ENCODE measurements around the gene WDPCP. TPM values are rescaled to one million over a fixed set of nuclear protein-coding genes. Genes with fewer than 3 reads are reported as not detected.
"Not testable (repeated sequence)": the region's sequence is repeated elsewhere in the genome, so short reads cannot be mapped to it uniquely, and the experiment has no call there.

The WDPCP gene
- total and polyA plus RNA-seq, 2 donors from 2014 or later, result 2.7 to 15.1 TPM

- Histone ChIP-seq H3K9ac (ENCODE audit: low read length in 3 of 3) (no peak overlapping the region), H3K27me3 (ENCODE audit: control insufficient read depth, insufficient read depth, low read length) (no peaks in the 10 kb centered on the region), H3K4me1 (ENCODE audit: control insufficient read depth in 2 of 3, insufficient read depth in 2 of 3, low read depth in 1 of 3, low read length in 3 of 3) (no peaks in the 10 kb centered on the region), H3K9me3 (ENCODE audit: control insufficient read depth in 2 of 3, insufficient read depth in 1 of 3, low read length in 3 of 3) (peaks cover 0 to 9% (median 3%) of the 10 kb centered on the region in 3 donors), H3K27ac (ENCODE audit: low read depth in 2 of 2, low read length in 2 of 2) (no peak overlapping the region), H3K4me3 (ENCODE audit: low read length in 3 of 3) (no peak overlapping the region), H3K36me3 (ENCODE audit: control insufficient read depth in 2 of 3, insufficient read depth in 3 of 3, low read length in 3 of 3) (no peaks in the 10 kb centered on the region)
- intact Hi-C loops (cut with DNase I), result no loop called here
- DNase-seq (no peak), FAIRE-seq (no peak)
- TF ChIP-seq CTCF (IDR thresholded peaks at IDR 0.05; ENCODE audit: borderline replicate concordance, extremely low read depth, insufficient read depth), result no peak
Observed at GRCh38 chr2:63628403-63628942, 40.2 kb upstream of the WDPCP start.

GRCh38 chr2:63627866-63628265, 39.6 kb upstream of the WDPCP start:
- Histone ChIP-seq H3K9ac (ENCODE audit: low read length in 3 of 3) (no peak overlapping the region), H3K9me3 (ENCODE audit: control insufficient read depth in 2 of 3, insufficient read depth in 1 of 3, low read length in 3 of 3) (peaks cover 0 to 9% (median 3%) of the 10 kb centered on the region in 3 donors), H3K27ac (ENCODE audit: low read depth in 2 of 2, low read length in 2 of 2) (no peak overlapping the region), H3K36me3 (ENCODE audit: control insufficient read depth in 2 of 3, insufficient read depth in 3 of 3, low read length in 3 of 3) (no peaks in the 10 kb centered on the region), H3K27me3 (ENCODE audit: control insufficient read depth, insufficient read depth, low read length) (no peaks in the 10 kb centered on the region), H3K4me1 (ENCODE audit: control insufficient read depth in 2 of 3, insufficient read depth in 2 of 3, low read depth in 1 of 3, low read length in 3 of 3) (no peaks in the 10 kb centered on the region), H3K4me3 (ENCODE audit: low read length in 3 of 3) (no peak overlapping the region)
- intact Hi-C loops (cut with DNase I), result no loop called here
- no peak for FAIRE-seq
- TF ChIP-seq CTCF (IDR thresholded peaks at IDR 0.05; ENCODE audit: borderline replicate concordance, extremely low read depth, insufficient read depth), result no peak
- DNase-seq, result no peak

- DNase-seq; H3K9ac ChIP-seq (ENCODE audit: low read length in 3 of 3); intact Hi-C loops (cut with DNase I); H3K9me3 ChIP-seq (ENCODE audit: control insufficient read depth in 2 of 3, insufficient read depth in 1 of 3, low read length in 3 of 3); FAIRE-seq; H3K4me1 ChIP-seq (ENCODE audit: control insufficient read depth in 2 of 3, insufficient read depth in 2 of 3, low read depth in 1 of 3, low read length in 3 of 3); H3K36me3 ChIP-seq (ENCODE audit: control insufficient read depth in 2 of 3, insufficient read depth in 3 of 3, low read length in 3 of 3); H3K4me3 ChIP-seq (ENCODE audit: low read length in 3 of 3); H3K27ac ChIP-seq (ENCODE audit: low read depth in 2 of 2, low read length in 2 of 2); H3K27me3 ChIP-seq (ENCODE audit: control insufficient read depth, insufficient read depth, low read length): not testable (repeated sequence)
Observed at GRCh38 chr2:63623763-63624162, 35.5 kb upstream of the WDPCP start.

- FAIRE-seq, result no peak
- intact Hi-C loops (cut with DNase I), result no loop called here
- Histone ChIP-seq H3K27ac (ENCODE audit: low read depth in 2 of 2, low read length in 2 of 2) (no peak overlapping the region), H3K4me3 (ENCODE audit: low read length in 3 of 3) (no peak overlapping the region), H3K9me3 (ENCODE audit: control insufficient read depth in 2 of 3, insufficient read depth in 1 of 3, low read length in 3 of 3) (peaks cover 0 to 3% (median 0%) of the 10 kb centered on the region in 3 donors), H3K36me3 (ENCODE audit: control insufficient read depth in 2 of 3, insufficient read depth in 3 of 3, low read length in 3 of 3) (no peaks in the 10 kb centered on the region), H3K27me3 (ENCODE audit: control insufficient read depth, insufficient read depth, low read length) (no peaks in the 10 kb centered on the region), H3K9ac (ENCODE audit: low read length in 3 of 3) (no peak overlapping the region), H3K4me1 (ENCODE audit: control insufficient read depth in 2 of 3, insufficient read depth in 2 of 3, low read depth in 1 of 3, low read length in 3 of 3) (no peaks in the 10 kb centered on the region)
- no peak for TF ChIP-seq CTCF (IDR thresholded peaks at IDR 0.05; ENCODE audit: borderline replicate concordance, extremely low read depth, insufficient read depth)
- DNase-seq, result no peak
Observed at GRCh38 chr2:63622751-63623150, 34.5 kb upstream of the WDPCP start.
